ENCODE results near the gene LRRC32.
"Not testable (repeated sequence)": the region's sequence is repeated elsewhere in the genome, so short reads cannot be mapped to it uniquely, and the experiment has no call there.

LRRC32 gene

DNA sequence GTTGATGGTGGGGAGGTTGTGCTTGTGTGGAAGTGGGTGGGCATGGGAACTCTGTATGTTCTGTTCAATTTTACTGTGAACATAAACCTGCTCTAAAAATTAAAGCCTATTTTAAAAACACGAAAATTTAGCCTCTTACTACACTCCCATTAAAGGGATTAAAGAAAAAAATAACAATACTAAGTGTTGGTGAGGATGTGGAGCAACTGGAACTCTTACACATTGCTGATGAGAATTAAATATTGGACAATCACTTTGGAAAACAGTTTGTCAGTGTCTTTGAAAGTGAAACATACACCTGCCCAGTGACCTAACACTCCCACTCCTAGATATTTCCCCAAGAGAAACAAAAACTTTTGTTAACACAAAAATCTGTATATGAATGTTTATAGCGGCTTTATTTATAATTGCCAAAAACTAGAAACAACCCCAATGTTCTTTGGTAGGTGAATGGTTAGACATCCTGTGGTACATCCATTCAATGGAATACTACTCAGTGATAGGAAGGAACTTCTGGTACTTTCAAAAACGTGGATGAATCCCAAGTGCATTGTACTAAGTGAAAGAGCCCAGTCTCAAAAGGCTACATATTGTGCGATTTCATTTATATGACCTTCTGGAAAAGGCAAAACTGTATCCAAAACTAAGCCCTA is 23.5 kb downstream of the LRRC32 start:
- DNase-seq, result no peak

- no peak for DNase-seq
Observed at GRCh38 chr11:76644591-76644990, 26.0 kb downstream of the LRRC32 start.

- DNase-seq, result not testable (repeated sequence)
Observed at GRCh38 chr11:76643711-76644110, 26.8 kb downstream of the LRRC32 start.

DNA sequence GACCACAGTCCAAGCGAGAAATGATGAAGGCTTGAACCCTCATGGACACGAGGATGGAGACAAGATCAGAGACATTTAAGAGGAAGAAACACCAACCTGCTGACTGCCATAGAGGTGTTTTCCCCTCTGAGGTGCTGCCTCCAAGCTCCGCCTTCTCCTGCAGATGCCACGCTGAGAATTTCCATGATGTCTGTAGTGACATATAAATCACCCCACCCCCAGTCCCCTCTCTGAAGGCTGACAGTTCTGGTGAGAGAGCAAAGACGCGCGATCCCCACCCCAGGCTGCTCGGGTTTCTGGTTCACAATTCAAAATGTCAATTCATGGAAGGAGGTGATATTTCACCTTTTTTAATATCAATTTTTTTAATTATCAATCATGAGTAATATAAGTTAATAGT is 28.2 kb downstream of the LRRC32 start:
- DNase-seq, result peak in 1 of 2 donors; percentile 34

DNA sequence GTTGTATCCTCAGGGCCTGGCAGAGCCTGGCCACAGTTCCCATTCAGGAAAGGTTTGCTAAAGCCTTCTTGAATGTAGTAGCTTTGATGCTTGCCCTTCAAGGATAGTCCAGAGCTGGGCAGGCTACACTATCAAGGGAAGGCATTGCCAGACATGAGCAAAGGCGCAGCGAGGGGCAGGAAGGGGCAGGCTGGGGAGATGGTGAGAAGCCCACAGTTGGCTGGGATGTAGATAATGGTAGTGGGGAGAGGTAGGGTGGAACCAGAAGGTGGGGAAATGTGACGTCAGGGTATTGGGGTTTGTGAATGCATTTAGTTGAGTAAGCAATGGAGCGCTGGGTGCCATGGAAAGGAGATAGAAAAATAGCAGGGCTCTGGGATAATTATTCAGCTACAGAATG is 28.6 kb downstream of the LRRC32 start:
- DNase-seq, result no peak

GRCh38 chr11:76640501-76640900 is 30.0 kb downstream of the LRRC32 start:
- no peak for DNase-seq

DNA sequence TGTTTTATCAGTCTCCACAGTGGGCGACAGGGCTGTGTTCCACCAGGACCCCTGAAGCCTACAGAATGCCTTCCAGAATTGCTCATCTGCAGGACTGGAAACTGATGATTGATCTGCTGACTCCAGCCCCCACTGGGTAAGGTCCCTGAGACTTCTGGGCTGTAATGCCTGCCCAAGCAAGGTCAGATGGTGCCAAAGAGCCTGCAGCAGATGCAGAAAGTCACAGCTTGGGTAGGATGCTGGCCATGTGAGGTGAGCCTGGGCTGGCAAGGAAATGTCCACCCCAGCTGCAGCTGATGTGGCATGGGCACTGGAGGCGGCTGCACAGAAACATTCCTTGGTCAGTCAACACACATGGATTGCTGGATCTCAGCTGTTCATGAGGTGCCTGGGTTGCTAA is 30.9 kb downstream of the LRRC32 start:
- no peak for DNase-seq

DNA sequence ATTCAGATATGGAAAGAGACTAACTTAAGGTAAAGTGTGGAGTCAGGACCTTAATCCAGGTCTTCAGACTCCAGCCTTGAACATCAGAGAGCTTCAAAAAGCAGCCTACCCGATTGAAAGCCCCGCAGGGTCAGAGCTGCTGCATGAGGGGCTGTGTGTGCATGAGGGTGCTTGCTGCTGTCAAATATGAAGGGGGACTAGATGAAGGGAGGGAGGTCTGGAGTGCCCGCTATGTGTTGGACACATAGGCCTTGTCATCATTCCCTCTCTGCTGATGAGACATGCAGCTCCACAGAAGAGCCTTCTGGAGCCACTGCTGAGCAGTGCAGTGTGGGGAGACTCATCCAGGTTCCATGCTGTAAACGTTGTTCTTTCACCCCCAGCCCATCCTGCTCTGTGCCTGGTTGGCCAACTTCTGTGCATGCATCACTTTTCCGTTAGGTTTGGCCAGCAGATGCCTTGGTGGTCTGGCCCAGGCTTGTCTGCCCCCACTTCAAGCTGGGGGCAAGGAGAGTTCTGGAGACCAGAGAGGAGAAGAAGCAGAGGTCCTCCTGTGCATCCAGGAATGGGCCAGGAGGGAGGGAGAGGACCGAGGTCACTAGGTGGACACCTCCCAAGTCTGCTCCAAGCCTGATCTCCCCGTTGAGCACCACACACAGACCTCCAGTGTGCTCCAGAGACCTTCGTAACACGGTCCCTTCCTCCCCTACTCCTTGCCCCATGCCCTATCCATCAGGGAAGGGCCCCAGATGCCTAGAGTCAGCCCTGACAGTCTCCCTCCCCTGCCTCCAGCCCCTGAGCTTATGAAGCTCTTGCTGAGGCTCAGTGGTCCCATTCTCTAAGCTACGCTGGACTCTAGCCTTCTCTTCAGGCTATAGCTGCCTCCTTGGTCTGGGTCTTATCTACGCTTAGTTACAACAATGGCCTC is 32.0 kb downstream of the LRRC32 start:
- no peak for DNase-seq

GRCh38 chr11:76637491-76638269 is 32.9 kb downstream of the LRRC32 start:
- peak in 1 of 2 donors; percentile 82 for DNase-seq

DNA sequence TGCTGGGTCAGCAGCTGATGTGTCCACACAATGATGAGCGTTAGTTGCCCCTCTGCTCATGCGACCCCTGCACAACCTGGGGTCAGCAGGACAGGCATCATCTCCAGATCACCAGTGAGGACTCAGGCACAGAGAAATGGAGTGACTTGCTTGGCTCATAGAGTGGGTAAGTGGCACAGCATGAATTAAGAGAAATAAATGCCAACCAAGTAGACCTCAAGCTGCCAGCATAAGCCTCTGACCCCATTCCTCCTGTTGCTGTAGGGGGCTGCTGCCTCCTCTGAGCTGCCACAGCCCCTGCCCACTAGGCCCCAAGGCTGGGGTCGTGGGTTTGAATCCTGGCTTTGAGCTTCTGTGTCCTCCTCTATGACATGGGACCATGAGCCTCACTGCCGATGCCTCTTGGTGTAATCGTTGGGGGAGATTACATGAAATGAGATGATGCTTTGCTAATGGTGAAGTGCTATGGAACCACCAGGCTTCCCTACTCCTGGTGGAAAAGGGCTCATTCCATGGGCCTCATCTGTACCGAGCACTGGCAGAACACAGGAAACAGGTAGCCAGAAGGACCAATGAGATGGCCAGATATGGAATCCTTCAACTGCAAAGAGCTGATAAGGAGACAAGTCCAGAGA is 33.6 kb downstream of the LRRC32 start:
- no peak for DNase-seq

DNA sequence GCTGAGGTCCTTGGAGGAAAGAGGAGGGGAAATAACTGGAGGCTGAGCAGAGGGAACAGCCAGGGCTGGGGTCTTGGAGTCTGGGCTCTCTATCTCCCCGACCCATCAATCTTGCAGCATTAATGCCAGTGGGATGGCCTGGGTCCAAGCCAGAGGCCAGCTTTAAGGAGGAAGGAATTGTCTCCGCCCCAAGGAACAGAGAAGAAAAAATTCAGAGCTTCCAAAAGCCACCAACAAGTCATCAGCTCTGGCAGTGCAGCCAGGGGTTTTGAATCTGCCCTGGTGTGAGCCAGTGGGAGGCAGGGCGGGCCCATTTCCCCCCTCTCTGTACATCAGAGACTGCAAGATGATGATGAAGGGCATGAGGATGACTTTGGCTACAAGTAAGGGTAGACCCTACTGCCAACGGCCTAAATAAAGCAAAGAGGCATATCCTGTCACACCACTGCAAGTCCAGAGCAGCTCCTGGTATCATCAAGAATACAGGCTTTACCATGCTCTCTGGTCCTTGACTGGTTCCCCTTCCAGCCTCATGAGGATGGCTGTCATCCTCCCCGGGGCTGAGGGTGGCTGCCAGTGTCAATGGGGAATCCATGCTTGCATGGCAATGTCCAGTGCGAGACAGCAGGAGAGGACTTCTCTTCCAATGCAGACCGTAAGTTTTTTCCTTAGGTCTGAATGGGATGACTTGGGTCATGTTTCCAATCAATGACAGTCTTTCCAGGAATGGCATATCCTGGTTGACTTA is 34.4 kb downstream of the LRRC32 start:
- no peak for DNase-seq

DNA sequence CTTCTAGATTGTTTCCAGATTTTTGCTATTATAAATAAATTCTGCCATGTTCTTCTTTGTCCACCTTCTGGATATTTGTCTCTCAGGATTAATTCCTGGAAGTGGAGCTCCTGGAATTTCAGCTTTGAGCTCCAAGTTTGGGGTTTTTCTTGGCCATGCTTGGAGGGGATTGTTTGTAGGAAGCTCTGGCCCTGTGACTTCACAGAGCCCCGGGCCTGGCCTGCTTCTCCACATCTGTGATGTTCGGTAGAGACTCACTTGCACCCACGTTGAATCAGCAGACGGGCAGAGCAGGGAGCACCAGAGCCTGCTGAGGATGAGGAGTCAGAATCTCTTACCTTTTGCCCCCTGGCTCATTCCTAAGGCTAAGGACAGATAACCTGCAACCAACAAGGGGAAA is 35.7 kb downstream of the LRRC32 start:
- no peak for DNase-seq

DNA sequence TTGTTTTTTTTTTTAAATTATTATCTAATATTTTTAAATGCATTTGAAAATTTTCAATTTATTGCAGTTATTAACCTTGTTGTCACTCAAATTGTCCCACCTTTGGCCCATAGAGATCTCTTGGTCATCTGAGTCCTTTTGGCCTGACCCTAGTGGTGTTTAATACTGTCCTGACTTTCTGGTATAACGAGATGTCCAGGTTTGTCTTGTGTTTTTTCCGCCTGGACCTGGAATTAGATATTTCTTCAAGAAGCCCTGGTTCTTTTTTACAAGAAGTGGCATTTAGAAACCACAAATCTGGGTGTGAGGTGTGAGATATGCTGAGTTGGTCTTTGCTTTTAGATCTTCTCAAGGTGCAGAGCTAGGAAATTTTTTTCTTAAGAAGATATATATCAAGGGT is 38.1 kb downstream of the LRRC32 start:
- no peak for DNase-seq

DNA sequence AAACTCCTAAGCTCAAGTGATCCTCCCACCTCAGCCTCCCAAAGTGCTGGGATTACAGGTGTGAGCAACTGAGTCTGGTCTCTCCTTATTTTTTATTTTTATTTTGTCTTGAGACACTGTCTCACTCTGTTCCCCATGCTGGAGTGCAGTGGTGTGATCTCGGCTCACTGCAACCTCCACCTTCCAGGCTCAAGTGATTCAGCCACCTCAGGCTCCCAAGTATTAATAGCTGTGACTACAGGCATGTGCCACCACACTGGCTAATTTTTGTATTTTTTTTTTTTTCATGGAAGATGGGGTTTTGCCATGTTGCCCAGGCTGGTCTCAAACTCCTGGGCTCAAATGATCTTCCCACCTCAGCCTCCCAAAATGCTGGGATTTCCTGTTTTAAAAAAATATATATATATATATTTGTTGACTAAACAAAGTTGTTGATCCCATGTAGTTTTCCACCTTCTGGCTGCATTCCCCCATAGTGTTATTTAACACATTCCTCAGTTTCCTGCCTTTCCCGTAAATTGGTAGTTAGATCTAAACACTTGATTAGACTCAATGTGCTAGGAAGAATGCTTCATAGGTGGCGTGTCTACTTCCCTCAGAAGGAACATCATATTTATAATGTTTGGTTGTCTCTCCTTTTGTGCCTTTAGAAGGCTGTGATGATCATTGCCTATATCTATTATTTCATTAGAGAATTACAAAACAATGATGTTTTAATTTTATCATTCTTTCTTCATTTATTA is 38.8 kb downstream of the LRRC32 start:
- no peak for DNase-seq

GRCh38 chr11:76630600-76631281 is 39.8 kb downstream of the LRRC32 start:
- DNase-seq, result no peak

- DNase-seq, result peak; percentile 23 to 84
Observed at GRCh38 chr11:76629853-76630599, 40.5 kb downstream of the LRRC32 start.

- DNase-seq, result peak; percentile 48 to 86
Observed at GRCh38 chr11:76629116-76629852, 41.3 kb downstream of the LRRC32 start.

- peak in 1 of 2 donors; percentile 21 for DNase-seq
Observed at GRCh38 chr11:76628408-76628947, 42.1 kb downstream of the LRRC32 start.

DNA sequence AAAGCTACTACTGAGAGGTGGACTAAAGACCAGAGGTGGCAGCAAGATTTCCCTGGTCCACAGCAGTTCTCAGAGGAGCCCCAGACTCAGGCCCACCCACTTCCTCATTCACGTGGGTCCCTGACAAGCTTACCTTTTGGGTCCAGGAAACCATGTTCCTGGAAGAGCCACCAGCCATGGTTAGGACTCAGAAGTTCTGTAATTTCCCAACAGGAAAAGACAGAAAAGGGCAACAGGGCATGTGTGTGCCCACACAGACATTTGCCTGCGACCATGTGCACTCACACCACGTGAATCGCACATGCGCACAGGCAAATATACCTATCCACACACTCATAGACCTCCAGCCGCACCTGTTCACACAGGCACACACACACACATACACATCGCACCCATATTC is 42.9 kb downstream of the LRRC32 start:
- DNase-seq, result no peak
